ENCODE data around the gene APBA1. TPM values are rescaled to one million over a fixed set of nuclear protein-coding genes. Genes with fewer than 3 reads are reported as not detected.

Gene APBA1
- total and polyA plus RNA-seq, 2 of the 4 experiments (the other 2 are of a cell fraction): 3.8 to 5.1 TPM

DNA sequence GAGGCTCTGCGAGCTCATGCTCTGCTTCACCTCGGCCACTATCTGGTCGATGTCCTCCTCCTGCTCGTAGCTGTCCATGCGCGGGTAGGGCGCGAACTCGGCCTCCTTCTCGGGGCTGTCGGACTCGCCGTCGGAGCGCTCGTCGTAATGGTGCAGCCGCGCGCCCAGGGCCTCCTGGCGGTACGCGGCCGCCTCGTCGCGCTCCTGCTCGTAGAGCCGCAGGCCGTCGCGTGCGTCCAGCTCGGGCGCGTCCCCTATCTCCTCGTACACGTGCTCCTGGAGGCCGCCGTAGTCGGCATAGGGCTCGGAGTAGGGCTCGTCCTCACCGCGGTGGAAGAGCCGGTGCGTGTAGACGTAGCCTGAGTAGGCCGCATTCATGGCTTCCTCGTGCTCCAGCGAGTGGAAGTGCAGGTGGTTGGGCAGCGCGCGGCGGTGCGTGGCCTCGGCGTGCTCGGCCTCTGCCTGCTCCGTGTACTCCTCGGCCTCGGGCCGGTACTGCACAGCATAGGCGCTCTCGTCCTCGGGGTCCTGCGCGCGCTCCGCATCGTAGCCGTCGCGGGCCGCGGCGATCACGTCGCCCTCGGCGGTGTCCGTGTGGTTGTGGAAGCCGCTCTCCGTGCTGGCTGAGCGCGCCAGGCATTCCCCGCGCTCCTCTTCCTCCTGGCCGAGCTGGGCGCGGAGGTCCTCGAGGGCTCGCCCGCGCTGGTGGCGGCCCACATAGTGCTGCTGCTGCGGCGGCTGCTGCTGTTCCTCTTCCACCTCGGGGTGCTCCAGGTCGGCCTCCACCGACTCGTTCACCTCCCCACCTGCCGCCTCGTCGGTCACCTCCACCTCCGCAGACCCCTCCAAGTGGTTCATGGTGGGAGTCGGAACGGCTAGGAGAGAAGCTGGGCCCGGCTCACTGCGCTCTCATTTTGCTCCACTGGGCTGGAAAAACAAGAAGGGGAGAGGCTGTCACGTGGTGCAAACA lies 155.5 kb downstream of the APBA1 start:
- ATAC-seq (ENCODE audit: low read depth): no peak
- Histone ChIP-seq H4K5ac (ENCODE audit: low read depth, low read length) (no peak overlapping the region), H2AK9ac (replicated peaks; ENCODE audit: low read depth, low read length, poor library complexity) (no peak overlapping the region), H3K27ac (ENCODE audit: insufficient read depth, low read length) (no peak overlapping the region), H3K18ac (ENCODE audit: low read depth, low read length) (no peak overlapping the region), H3K36me3 (ENCODE audit: control insufficient read depth, insufficient read depth, low read length) (peaks cover 6% of the 10 kb centered on the region), H3K4me3 (ENCODE audit: insufficient read depth, low read depth, low read length) (no peak overlapping the region), H3K9me3 (ENCODE audit: control insufficient read depth, insufficient read depth, low read length) (no peaks in the 10 kb centered on the region), H3K4me2 (ENCODE audit: low read depth, low read length) (no peak overlapping the region), H3K14ac (replicated peaks; ENCODE audit: low read depth, low read length) (no peak overlapping the region), H3K56ac (ENCODE audit: extremely low read depth, insufficient read depth, low read length) (no peak overlapping the region), H3K9ac (ENCODE audit: low read depth, low read length) (no peak overlapping the region), H2AK5ac (ENCODE audit: low read depth, low read length) (no peak overlapping the region), H3K4ac (ENCODE audit: low read depth, low read length) (no peak overlapping the region), H3K79me1 (ENCODE audit: low read depth in 1 of 2, low read length in 2 of 2) (no peaks in the 10 kb centered on the region; a peak in 1 of 4 replicates), H4K91ac (ENCODE audit: insufficient read depth, low read depth, low read length) (no peak overlapping the region), H3K23ac (ENCODE audit: low read depth, low read length) (no peak overlapping the region), H2BK20ac (ENCODE audit: low read depth, low read length) (no peak overlapping the region), H3K4me1 (ENCODE audit: control insufficient read depth, insufficient read depth, low read length) (no peaks in the 10 kb centered on the region), H2AFZ (replicated peaks; ENCODE audit: low read length, poor library complexity) (no peak overlapping the region), H2BK15ac (ENCODE audit: low read depth, low read length) (no peak overlapping the region), H4K8ac (ENCODE audit: low read depth in 2 of 2, low read length in 2 of 2) (no peak overlapping the region), H3K9me1 (ENCODE audit: insufficient read depth, low read length) (no peaks in the 10 kb centered on the region; the same call in 1 of the 2 replicates), H2BK5ac (ENCODE audit: low read depth, low read length, poor library complexity, severe bottlenecking) (no peak overlapping the region), H4K20me1 (ENCODE audit: insufficient read depth, low read length) (no peaks in the 10 kb centered on the region), H3K27me3 (ENCODE audit: control insufficient read depth, insufficient read depth, low read length) (no peaks in the 10 kb centered on the region), H2BK120ac (ENCODE audit: low read depth, low read length) (no peak overlapping the region)
- no TSS peak for BruUV-seq (replicated peaks)
- intact Hi-C loops (cut with micrococcal nuclease) (no loop called here), dilution Hi-C loops (cut with HindIII; ENCODE audit: low sequenced_read_pairs, unreplicated experiment) (no loop called here), in situ Hi-C loops (cut with MboI; ENCODE audit: low sequenced_read_pairs) (no loop called here)
- TF ChIP-seq RFX5 (IDR thresholded peaks at IDR 0.05; ENCODE audit: low read depth, low read length): no peak
- no peak for TF ChIP-seq CTCF (conservative IDR thresholded peaks at IDR 0.05; ENCODE audit: low read depth, low read length)
- TF ChIP-seq NFE2L2 (IDR thresholded peaks at IDR 0.05; ENCODE audit: low read depth, low read length): no peak
- no peak for TF ChIP-seq FOS (IDR thresholded peaks at IDR 0.05; ENCODE audit: low read depth, low read length)
- TF ChIP-seq POLR2A (IDR thresholded peaks at IDR 0.05; ENCODE audit: low read depth, low read length): no peak
- TF ChIP-seq RCOR1 (IDR thresholded peaks at IDR 0.05; ENCODE audit: insufficient replicate concordance, low read length): no peak
- TF ChIP-seq, protein P1, sequence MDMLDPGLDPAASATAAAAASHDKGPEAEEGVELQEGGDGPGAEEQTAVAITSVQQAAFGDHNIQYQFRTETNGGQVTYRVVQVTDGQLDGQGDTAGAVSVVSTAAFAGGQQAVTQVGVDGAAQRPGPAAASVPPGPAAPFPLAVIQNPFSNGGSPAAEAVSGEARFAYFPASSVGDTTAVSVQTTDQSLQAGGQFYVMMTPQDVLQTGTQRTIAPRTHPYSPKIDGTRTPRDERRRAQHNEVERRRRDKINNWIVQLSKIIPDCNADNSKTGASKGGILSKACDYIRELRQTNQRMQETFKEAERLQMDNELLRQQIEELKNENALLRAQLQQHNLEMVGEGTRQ (IDR thresholded peaks at IDR 0.05; ENCODE audit: low read depth, low read length): no peak
- TF ChIP-seq ELK1 (IDR thresholded peaks at IDR 0.05; ENCODE audit: borderline replicate concordance, low read depth, low read length): no peak
- no peak for TF ChIP-seq MAZ (IDR thresholded peaks at IDR 0.05; ENCODE audit: borderline replicate concordance, low read depth, low read length)
- no peak for TF ChIP-seq SMC3 (IDR thresholded peaks at IDR 0.05; ENCODE audit: low read depth, low read length)
- ChIA-PET POLR2A (ENCODE audit: unreplicated experiment) (no interaction called here), CTCF (interaction anchor here (0.7 kb wide), 1 partner anchor 117 kb away, joined by 4 read pairs; no protein-coding TSS in a partner anchor)
- no peak for DNase-seq
- WGBS, 2 experiments (ENCODE audit: extremely low coverage in 2 of 2, insufficient read length in 1 of 2): 92% methylated on average over 66 of the region's 111 CpGs; no CpG with 5 or more reads in 1 of the 2 experiments

All from IMR-90 (cell line).